SIG-M5 (cell line): ENCODE results near the gene SLC35G4.
"Not testable (repeated sequence)": the region's sequence is repeated elsewhere in the genome, so short reads cannot be mapped to it uniquely, and the experiment has no call there.

Experiments used
- DNase-seq: peaks from one replicate; lab custom pipeline; 2025; lab: John Stamatoyannopoulos, UW

The SLC35G4 gene

DNA sequence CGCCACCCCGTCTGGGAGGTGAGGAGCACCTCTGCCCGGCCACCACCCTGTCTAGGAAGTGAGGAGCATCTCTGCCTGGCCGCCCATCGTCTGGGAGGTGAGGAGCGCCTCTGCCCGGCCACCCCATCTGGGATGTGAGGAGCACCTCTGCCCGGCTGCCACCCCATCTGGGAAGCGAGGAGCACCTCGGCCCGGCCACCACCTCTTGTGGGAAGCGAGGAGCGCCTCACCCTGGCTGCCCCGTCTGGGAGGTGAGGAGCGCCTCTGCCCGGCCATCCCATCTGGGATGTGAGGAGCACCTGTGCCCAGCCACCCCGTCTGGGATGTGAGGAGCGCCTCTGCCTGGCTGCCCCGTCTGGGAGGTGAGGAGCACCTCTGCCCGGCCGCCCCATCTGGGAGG, 4.6 kb downstream of the SLC35G4 start:
- not testable (repeated sequence) for DNase-seq

DNA sequence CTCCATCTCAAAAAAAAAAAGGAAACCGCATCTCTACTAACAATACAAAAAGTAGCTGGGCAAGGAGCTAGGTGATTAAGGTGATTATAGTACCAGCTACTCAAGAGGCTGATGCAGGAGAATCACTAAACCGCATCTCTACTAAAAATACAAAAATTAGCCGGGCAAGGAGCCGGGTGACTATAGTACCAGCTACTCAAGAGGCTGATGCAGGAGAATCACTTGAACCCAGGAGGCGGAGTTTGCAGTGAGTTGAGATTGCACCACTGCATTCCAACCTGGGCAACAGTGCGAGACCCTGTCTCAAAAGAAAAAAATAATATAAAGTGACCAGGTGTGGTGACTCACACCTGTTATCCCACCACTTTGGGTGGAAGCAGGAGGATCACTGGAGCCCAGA, 5.6 kb downstream of the SLC35G4 start:
- not testable (repeated sequence) for DNase-seq

DNA sequence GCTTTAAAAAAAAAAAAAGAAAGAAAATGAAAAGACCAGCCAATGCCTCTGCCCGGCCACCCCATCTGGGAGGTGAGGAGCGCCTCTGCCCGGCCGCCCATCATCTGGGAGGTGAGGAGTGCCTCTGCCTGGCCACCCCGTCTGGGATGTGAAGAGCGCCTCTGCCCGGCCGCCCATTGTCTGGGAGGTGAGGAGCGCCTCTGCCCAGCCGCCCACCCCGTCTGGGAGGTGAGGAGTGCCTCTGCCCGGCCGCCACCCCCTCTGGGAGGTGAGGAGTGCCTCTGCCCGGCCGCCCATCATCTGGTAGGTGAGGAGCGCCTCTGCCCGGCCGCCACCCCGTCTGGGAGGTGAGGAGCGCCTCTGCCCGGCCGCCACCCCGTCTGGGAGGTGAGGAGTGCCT, 37.9 kb downstream of the SLC35G4 start:
- not testable (repeated sequence) for DNase-seq

DNA sequence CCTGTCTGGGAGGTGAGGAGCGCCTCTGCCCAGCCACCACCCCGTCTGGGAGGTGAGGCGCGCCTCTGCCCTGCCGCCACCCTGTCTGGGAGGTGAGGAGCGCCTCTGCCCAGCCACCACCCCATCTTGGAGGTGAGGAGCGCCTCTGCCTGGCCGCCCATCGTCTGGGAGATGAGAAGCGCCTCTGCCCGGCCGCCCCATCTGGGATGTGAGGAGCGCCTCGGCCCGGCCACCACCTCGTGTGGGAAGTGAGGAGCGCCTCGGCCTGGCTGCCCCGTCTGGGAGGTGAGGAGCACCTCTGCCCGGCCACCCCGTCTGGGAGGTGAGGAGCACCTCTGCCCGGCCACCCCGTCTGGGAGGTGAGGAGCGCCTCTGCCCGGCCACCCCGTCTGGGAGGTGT, 38.4 kb downstream of the SLC35G4 start:
- DNase-seq = not testable (repeated sequence)

DNA sequence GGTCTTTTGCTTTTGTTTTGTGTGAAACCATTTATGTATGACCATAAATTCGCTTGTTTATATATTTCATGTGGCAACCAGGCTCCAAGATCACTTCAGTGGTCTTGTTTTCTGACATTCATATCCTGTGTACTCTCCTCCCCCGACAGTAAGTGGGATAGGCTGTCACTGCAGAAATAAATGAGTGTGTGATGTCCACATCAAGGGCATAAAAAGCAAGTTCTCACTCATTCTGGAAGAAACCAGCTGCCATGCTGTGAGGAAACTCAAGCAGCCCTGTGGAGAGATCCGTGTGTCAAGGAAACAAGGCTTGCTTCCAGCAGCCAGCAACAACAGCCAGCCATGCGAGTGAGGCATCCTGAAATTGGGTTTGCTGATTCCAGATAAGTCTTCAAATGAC, 40.4 kb downstream of the SLC35G4 start:
- DNase-seq = no peak

DNA sequence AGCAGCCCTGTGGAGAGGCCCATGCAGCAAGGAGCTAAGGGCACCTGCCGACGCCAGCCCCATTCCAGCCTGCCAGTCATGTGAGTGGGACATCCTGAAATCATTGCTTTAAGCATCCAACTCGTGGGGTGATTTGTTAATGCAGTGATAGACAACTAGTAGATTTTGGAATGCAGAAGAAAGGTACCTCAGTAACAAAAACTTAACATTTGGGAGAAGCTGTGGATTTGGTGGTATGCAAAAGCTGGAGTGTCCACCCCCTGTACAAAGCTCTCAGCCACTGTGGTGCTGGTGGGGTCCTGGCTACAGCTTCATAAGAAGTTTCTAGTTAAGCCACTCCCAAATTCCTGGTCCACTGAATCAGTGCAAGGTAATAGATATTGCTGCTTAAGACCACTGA, 42.5 kb downstream of the SLC35G4 start:
- DNase-seq = no peak

DNA sequence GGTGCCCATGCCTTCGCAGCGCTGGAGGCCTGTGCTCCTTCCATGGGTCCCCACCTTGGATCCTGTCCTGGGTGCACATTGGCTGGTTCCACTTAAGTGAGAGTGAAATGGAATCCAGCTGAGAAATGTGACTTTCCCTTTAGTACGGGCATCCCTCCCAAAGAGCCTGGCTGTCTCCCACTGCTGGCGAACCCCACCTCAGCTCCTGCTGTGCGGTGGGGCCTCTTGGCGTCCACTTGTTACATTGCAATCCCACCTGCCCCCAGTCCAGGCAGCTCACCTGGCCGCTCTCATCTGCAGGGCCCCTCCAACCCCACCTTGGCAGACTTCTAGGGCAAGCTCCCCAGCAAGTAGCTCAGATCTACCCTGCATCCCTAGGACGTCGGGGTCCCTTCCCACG, 44.1 kb downstream of the SLC35G4 start:
- DNase-seq = no peak

DNA sequence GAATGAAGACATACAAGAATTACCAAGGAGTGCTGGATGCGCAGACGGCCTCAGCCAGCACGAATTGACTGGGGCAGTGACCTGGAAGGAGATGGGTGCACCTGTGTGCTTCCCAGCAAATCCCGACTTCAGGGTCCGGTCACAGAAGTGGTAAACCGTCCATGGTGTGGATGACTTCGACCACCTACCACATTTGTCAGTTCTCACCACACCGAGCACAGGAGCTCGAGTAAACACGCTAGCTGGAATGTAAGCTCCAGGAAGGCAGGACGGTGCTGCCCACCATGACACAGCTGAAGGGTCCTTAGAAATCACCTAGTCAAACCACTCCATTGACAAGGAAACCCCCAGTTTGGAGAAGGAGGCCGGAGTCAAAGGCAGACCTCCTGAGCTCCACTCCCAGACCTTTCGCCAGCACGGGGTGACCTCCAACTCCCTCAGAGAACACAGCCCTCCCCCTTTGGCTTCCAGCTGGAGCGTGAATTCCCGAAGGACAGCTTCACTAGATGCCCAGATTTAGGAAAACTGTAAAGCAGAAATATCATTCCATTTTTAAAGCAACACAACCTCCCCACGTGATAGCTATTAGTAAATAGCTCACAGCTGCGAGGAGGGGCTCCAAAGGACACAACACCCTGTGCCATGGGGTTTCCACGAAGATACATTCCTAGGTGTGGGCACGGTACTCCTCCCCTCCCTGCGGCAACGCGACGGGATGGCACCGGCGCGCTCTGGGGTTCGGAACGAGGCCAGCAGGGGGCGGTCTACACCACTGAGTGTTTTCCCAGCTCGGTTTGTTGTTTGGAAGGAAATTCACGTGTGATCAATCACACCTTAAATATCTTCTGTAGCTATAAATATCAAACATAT, 45.6 kb downstream of the SLC35G4 start:
- DNase-seq = no peak

DNA sequence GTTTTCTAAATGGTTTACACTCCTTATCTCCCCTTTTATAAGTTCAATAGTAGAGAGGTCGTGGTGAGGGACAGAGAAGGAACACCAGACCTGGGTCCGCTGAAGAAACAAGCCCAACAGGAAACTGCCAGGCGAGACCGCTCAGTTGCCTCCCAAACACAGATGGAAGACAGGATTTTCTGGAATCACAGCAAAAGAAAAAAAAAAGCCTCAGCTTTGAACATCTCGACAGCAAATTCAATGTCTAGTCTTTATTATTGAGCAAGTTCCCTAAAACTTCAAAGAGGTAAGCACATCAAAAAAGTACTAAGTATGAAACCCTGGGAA, 46.2 kb downstream of the SLC35G4 start:
- no peak for DNase-seq

DNA sequence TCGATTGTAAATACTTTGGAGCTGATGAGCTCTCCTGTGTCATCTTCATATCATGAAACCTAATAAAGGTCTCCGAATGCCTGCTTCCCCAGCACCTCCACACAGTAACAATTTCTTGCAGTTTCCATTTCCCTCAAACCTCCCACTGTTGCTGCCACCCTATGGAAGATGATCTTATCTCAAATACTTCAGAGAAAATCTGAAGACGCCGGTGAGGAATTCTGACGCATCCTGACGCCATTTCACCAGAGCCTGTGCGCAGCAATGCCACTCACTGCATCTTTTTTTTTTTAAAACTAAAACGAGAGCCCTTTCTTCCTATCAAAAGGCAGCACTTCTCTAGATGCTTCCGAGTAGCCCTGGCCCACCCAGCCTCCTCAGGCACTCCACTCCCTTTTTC, 47.8 kb downstream of the SLC35G4 start:
- no peak for DNase-seq

DNA sequence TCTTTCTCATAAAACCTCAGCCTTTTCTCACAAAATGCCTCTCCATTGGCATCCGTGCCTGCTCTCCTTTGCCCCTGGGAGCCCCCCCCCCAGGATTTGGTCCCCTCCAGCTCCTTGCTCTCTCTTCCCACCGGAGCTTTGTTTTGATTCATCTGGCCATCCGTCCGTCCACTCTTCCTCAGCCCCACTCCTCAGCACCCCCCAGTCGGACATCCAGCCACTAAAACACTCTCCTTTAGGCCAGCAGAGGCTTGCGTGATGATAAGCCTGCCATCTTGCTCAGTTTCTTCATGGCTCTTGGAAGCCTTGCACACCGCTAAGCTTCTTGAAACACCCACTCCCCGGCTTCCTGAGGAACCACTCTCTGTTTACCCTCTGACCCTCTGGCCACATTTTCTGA, 48.2 kb downstream of the SLC35G4 start:
- no peak for DNase-seq

DNA sequence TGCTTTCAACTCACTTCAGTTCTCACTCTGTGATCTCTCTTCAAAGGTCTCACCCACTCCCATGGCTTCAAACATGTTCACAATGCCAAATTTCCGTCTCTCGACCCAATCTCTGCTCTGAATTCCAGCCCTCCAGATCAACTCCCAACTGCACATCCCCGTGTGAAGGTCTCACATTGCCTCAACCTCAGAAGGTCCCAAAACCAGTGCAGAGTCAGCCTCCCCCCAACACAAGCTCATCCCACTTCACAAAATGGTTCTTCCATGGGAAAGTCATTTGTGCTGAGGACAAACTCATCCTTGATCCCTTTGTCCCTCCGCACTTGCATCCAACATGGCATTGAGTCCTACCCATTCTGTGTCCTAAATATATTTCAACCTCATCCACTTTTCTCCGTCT, 48.6 kb downstream of the SLC35G4 start:
- no peak for DNase-seq

DNA sequence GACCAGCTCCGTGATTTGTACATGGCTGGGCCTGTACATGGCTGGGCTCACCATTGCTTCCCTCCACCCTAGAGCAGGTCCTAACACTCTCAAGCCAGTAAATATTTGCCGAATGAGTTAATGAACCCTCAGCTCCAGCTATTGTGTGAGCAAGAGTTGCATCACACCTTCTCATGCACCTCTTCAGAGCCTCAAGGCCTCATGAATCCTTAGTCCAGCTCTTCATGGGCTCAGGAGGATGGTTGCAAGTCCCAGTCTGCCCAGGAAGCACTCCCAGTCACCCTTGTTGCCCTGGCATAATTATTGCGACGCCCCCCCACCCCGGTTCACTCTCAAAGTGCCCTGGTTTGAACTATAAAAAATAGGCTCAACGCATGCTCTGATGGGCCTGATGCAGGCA, 49.6 kb downstream of the SLC35G4 start:
- DNase-seq = no peak
